NCI-H2227 (cell line): ENCODE measurements around the gene FBF1.
"Not testable (repeated sequence)": the region's sequence is repeated elsewhere in the genome, so short reads cannot be mapped to it uniquely, and the experiment has no call there.

Experiments used
- DNase-seq: peaks from one replicate; lab custom pipeline; 2025; ENCODE audit not compliant: unreplicated experiment; lab: John Stamatoyannopoulos, UW

Gene FBF1

DNA sequence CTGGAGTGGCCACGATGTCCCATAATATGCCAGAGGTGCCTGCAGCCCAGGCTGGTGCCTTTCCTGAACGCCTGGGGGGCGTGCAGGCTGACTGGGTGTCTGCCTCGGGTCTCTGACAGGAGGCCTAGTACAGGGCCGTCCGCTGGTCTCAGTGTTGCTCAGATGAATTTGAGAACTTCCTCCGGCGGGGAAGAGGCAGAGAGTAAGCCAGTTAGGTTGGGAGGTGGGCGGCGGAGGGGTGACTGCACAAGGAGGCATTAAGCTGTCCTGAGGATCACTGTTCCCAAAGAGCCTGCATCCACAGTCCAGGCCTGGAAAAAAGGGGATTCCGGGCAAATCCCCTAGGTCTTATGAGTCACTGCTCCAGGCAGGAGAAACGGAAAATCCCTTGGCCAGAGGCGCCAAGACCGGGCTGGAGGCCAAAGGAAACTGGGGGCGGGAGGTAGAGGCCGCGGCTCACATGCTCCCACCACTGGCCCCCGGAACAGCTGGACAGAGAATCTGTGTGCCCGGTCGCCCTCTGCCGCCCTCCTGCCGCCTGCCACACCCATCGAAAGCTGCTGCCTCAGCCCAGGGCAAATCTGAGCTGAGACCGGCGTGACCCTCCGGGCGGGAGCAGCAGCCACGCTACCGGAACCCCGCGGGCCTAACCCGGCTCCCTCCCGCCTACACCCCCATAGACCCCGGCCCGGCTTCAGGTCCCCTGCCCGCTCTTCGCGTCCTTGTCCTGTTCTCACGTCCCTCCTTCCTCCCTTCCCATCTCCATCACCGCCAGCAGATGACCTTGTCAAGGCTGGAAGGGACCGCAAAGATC lies 63.7 kb downstream of the FBF1 start:
- no peak for DNase-seq

DNA sequence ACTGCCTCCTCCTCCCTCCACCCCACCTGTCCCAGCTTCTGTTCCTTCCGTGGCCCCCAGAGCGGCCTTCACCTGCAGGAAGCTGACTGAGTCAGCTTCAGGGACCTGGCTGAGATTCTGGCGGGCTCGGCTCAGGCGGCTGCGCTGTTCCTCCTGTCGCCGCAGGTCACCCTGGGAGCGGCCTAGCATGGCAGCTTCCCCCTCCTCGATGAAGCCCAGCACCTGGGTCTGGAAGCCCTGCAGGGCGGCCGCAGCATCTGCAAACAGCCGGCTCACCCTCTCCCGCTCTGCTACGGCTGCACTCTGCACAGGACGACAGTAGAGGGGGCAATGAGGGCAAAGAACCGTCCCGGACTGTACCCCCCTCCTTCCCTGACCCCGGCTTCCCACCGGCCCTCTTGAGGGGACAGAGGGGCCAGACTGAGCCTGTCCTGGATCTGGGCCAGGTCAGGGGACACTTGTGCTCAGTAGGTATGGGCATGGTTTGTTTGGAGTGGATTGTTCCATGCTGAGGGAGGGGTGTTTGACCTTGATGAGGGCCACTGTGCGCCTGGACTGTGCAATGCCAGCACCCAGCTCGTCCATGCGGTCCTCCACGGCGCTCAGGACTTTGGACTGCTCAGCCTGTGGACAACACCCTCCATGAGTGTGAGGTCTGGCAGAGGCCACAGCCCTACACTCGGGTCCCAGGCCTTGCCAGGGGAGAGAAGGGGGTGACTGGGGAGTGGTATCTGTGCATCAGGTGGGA lies 64.5 kb downstream of the FBF1 start:
- no peak for DNase-seq

DNA sequence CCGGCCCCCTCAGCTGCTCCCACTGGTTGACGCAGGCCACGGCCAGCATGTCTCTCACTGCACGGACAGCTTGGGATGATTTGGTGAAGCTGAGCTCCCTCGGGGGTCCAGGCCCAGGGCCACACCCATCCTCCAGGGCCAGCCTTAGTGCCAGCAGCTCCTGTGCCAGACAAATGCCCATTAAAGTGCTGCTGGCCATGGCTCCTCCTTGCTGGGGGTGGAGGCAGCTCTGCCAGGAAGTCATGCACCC lies 65.0 kb downstream of the FBF1 start:
- DNase-seq: no peak

DNA sequence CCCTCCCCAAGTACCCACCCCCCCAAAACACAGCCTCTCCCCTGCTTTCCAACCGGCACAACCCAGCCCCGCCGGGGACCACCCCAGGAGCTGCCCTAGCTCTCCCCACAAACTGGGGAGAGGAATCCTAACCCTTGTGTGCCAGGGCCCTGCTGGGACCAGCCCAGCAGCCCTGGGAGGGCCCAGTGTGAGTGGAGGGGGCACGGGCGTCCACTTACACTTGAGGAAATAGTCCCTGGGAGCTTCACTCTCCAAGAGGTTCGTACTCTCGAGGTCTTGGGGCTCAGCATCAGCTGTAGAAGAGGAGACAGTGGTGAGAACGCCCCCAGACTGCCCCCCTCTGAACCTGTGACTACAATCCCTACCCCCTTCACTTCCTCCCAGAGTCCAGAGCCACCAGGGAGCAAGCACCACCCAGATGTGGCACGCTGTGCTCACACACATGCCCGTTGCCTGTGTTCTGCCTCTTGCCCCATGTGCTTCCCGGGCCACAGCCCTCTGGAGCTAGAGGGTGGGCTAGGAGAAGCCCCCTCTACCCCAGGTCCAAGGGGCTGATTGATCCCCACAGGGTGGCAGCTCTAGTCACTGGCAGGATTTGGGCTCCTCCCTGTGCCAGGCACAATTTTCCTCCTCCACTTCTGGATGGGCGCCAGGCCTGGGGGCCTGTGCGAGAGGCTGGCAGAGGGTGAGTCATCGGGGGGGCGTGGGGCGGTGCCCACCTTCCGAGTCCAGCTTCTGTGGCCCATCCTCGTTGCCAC lies 65.5 kb downstream of the FBF1 start:
- no peak for DNase-seq

DNA sequence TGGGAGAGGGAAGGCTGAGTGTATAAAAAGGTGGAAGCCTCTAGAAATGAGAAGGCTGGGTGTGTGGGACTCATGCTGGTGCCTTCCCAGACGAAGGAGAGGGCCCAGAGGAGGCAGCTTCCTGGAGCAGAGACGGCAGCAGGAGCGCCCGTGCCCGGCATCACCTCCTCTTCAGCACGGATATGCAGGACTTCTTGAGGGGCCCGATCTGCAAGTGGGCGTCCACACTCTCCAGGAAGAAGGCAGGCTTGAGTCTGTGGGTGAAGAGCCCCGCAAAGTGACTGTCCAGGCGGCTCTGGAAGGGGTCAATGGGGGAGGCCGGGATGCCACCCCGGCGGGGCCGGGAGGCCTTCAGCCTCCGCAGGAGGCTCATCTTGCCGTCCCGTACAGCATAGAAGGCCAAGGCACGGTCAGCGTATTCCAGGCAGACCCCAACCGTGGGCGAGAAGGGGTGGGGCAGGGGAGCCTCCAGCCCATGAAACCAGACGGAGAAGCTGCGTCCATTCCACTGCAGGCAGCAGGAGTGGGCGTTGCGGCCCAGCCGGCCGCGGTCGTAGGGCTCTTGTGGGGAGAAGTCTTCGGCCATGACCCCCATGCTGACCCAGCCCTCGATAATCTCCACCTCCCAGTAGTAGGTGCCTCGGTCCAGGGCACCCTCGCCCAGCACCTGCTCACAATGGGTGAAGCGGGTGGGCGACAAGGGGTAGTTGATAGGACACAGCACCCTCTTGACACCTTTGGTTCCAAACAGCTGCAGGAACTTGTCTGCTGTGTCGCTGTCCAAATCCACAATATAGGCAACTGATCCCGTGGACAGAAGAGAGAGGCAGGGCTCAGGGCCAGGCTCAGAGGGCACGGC lies 66.3 kb downstream of the FBF1 start:
- no peak for DNase-seq

DNA sequence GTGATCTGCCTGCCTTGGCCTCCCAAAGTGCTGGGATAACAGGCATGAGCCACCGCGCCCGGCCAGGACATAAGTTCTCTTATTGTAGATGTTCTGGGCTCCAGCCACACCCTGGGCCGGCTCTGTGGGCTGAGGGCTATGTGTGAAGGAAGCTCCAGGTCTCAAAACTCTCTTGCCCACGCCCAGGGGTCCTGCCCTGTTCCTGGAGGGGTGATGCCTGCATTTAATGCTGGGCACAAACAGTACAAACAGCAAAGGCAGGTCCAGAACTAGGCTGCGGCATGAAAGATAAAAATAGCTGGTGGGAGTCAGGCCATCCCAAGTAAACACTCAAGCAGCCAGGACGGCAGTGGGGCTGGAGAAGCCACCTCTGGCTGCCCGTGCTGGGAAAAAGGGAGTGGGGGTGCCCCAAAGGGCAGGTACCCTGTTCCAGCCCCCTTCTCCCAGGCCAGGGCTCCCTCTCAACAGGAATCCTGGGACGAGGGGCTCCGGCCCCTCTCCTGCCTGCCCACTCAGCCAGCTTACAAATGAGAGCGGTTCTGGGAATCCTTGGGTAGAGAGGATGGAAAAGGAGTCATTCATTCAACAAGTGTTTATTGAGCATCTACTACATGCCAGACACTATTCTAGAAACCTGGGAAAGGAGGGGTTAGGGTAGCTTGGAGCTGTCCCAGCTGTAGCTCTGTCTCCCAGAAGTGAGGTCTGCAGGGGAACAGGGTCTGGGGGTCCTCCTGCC lies 67.1 kb downstream of the FBF1 start:
- no peak for DNase-seq

DNA sequence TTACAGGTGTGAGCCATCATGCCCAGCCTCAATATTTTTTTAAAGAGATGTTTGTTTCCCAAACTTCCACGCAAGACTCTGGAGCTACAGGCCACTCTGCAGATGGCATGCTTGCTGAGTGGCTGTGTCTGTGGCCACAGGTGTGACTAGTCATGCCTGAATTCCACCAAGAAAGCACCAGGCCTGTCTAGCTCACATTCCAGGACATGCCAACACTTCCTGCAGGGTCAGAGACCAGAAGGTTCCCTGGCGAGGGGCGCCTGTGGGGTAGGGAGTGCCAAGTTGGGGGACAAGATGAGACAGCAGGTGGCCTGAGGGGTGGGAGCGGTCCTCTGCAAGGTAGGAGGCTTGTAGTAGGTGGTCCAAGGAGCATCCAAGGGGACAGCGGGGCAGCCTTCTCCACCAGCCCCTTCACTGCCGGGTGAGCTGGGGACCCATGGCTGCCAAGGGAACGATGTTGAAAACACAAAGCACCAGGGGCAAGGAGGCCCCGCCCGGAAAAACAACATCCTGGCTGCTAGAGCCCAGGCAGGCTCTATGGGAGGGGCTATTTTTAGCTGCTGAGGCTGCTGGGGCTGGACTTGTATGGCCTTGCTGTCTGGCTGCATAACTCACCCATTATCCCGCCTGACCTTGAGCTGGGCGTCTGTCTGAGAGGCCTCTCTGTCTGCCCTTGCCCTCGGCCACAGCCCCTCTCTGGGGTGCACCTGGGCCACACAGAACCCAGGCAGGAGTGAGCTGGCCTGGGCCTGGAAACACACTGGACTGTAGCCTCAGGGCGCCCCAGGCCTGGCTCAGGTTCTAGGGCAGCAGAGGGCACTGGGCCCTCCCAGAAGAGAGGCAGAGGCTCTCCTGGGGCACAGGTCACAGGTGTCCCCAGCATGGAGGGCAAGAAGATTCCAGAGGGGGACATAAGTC lies 68.1 kb downstream of the FBF1 start:
- DNase-seq: peak; percentile 67

DNA sequence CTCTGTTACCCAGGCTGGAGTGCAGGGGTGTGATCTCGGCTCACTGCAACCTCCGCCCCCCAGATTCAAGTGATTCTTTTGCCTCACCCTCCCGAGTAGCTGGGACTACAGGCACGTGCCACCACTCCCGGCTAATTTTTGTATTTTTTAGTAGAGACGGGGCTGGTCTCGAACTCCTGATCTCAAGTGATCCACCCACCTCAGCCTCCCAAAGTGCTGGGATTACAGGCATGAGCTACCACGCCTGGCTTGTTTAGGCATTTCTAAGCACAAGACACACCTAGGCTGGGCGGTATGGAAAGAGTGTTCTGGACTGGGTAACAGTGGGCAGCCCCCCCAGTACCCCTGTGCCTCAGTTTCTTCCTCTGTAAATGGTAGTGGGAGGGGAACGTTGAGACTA lies 70.6 kb downstream of the FBF1 start:
- not testable (repeated sequence) for DNase-seq

DNA sequence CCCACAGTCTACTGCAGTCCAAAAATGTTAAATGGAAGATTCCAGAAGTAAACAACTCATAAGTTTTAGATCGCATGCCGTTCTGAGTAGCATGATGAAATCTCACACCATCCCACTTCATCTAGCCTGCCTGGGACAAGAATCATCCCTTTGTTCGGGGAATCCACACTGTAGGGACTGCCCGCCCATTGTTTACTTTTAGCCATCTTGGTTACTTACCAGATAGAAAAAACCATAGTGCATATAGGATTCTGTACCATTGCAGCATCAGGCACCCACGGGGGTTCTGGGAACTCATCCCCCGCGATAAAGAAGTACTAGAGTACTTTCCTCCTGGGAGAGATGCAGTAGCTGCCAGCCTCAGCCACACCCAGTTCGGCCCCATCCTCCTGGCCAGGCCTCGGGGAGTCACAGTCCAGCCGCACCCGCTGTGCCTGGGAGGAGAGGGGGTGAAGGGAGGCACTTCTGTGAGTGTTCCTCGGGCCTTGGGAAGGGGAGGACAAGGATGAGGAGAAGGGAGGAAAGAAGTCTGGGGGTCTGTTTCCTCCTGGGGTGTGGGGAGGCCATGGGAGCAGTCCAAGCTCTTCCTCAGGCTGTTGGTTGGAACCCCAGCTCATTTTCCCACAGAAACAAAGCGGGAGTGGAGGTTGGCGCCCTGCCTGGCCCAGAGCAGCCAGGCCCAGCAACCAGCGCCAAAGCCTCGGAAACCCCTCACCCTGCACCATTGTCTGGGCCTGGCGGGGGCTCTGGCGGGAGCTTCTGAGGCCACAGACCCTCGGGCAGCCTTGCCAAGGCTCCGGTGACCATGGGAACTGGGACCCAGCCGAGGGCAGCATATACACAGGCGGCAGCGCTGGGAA lies 71.3 kb downstream of the FBF1 start:
- DNase-seq: no peak

DNA sequence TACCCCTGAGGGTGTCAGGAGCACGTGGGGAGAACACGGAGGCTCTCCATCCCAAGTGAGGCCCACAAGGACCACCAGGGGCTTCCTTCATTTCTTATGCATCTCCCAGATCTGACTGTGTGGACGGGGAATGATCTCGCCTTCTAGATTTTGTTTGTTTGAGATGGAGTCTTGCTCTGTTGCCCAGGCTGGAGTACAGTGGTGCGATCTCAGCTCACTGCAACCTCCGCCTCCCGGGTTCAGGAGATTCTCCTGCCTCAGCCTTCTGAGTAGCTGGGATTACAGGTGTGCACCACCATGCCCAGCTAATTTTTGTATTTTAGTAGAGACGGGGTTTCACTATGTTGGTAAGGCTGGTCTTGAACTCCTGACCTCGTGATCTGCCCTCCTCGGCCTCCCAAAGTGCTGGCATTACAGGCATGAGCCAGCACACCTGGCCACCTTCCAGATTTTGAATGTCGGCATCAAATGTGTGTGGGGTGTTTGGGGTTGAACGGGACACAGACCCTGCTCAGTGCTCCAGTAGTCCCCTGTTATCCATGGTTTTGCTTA lies 72.0 kb downstream of the FBF1 start:
- DNase-seq: not testable (repeated sequence)

DNA sequence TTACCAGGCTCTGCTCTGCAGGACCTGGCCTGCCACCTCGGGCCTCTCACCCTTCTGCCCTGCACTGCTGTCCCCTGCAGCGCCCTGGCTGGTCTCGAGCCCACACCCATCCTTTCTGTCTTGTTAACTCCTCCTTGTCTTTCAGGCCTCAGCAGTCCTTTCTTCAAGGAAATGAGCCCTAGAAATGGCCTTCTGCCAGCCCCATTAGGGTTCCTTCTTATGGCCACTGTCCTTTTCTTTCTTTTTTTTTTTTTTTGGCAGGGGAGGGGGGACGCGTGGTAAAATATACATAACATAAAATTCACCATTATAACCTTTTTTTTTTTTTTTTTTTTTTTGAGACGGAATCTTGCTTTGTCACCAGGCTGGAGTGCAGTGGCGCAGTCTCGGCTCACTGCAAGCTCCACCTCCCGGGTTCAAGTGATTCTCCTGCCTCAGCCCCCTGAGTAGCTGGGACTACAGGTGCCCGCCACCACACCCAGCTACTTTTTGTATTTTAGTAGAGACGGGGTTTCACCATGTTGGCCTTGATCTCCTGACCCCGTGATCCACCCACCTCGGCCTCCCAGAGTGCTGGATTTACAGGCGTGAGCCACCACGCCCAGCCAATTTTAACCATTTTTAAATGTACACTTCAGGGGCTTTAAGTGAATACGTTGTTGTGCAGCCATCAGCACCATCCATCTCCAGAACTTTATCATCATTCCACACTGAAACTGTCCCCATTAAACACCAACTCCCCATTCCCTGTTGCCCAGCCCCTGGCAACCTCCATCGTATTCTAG lies 75.2 kb downstream of the FBF1 start:
- DNase-seq: not testable (repeated sequence)

DNA sequence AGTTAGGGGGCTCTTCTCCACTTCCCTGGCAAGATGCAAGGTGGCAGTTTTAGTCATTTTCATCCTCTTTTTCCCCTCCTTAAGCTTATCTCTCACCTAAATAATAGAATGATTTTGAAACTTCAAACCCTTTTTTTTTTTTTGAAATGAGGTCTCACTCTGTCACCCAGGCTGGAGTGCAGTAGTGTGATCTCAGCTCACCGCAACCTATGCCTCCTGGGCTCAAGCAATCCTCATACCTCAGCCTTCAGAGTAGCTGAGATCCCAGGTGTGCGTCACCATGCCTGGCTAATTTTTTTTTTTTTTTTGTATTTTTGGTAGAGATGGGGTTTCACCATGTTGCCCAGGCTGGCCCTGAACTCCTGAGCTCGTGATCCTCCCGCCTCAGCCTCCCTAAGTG lies 76.0 kb downstream of the FBF1 start:
- not testable (repeated sequence) for DNase-seq

DNA sequence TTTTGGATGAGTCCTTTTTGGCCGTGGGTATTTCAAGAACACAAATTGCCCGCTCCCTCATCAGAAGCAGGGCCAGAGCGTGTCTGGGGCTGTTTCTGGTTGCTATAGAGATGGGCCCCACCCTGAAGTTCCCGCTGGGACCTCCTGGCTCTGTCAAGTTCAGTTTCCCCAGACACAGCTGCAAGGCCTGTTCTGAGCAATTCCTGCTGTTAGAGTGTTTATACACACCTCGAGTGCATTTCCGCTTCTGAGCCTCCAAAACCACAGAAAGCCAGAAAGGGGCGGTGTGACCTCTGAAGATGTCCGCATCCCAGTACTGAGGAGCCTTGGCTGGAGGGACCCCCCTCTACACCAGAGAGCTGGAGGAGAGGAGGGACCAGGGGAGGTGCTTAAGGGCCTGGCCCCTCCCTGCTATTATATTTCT lies 76.4 kb downstream of the FBF1 start:
- DNase-seq: peak; percentile 44

DNA sequence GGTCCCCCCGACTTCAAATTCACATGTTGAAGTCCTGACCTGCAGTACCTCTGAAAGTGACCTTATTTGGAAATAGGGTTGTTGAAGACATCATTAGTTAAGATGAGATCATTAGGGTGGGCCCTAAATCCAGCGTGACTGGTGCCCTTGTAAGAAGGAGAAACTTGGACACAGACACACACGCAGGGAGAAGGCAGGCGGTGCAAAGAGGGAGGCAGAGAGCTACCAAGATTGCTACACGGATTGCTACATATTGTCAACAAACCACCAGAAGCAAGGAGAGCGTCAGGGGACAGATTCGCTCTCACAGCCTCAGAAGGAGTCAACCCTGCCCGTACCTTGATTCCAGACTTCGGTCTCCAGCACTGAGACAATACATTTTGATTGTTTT lies 78.9 kb downstream of the FBF1 start:
- no peak for DNase-seq
